Skeletal muscle tissue (tissue), 4 donors: ENCODE data around the gene FAAP100. TPM values are rescaled to one million over a fixed set of nuclear protein-coding genes. Genes with fewer than 3 reads are reported as not detected.

Source experiments
- H3K27ac ChIP-seq: one replicate; pipeline ENCODE4 v1.7.0; 2013; ENCODE audit warnings: mild to moderate bottlenecking, low read depth, low read length, inconsistent platforms
- H3K27me3 ChIP-seq, 3 donors: one replicate each; pipeline ENCODE4 v1.7.0; 2013; ENCODE audit warnings: low read length in 3 of 3; ENCODE audit not compliant: control insufficient read depth in 3 of 3, insufficient read depth in 3 of 3
- H3K36me3 ChIP-seq, 3 donors: one replicate each; pipeline ENCODE4 v1.7.0; 2013; ENCODE audit warnings: low read length in 3 of 3; ENCODE audit not compliant: control insufficient read depth in 3 of 3, insufficient read depth in 3 of 3
- H3K4me1 ChIP-seq, 3 donors: one replicate each; pipeline ENCODE4 v1.7.0; 2013; ENCODE audit warnings: low read length in 3 of 3, mild to moderate bottlenecking in 3 of 3; ENCODE audit not compliant: control insufficient read depth in 3 of 3, insufficient read depth in 3 of 3
- H3K4me3 ChIP-seq, 3 donors: one replicate each; pipeline ENCODE4 v1.7.0; 2013; ENCODE audit warnings: low read length in 3 of 3
- H3K9ac ChIP-seq, 3 donors: one replicate each; pipeline ENCODE4 v1.7.0; 2013; ENCODE audit warnings: low read length in 3 of 3, mild to moderate bottlenecking in 3 of 3, moderate library complexity in 2 of 3, low read depth in 1 of 3
- H3K9me3 ChIP-seq, 3 donors: one replicate each; pipeline ENCODE4 v1.7.0; 2013; ENCODE audit warnings: low read length in 3 of 3; ENCODE audit not compliant: control insufficient read depth in 3 of 3
- total RNA-seq: library from RNA; depleted of rRNA; stranded (reverse); fragments of >200 nt; gene quantifications from one replicate; pipeline ENCODE4 v1.2.3, GENCODE V29; 2014
- donor health status: Osteomylitis.

Gene FAAP100
- total RNA-seq, 1 donor from 2014 or later = 7.8 TPM

- H3K27ac ChIP-seq = peak overlapping the region; percentile 37
- peak overlapping the region; percentile 92 to 97 (median 94) for H3K4me3 ChIP-seq
- peaks cover 33 to 38% (median 35%) of the 10 kb centered on the region in 3 donors for H3K36me3 ChIP-seq
- H3K9me3 ChIP-seq = peaks cover 0 to 2% (median 0%) of the 10 kb centered on the region in 3 donors
- peak overlapping the region in 2 of 3 donors; percentile 93 for H3K9ac ChIP-seq
- peaks cover 18 to 35% (median 24%) of the 10 kb centered on the region in 3 donors for H3K4me1 ChIP-seq
- no peaks in the 10 kb centered on the region for H3K27me3 ChIP-seq
Measured at GRCh38 chr17:81508639-81509206, 43.4 kb downstream of the FAAP100 start.

DNA sequence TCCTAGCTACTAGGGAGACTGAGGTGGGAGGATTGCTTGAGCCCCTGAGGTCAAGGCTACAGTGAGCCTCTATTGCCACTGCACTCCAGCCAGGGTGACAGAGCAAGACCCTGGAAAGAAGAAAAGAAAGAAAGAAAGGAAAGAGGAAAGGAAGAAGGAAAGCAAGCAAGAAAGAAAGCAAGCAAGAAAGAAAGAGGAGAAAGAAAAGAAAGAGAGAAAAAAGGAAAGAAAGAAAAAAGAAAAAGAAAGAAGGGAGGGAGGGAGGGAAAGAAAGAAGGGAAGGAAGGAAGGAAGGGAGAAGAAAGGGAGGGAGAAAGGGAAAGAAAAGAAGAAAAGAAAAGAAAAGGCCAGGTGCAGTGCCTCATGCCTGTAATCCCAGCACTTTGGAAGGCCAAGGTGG lies 48.5 kb downstream of the FAAP100 start:
- no peak overlapping the region for H3K27ac ChIP-seq
- H3K4me3 ChIP-seq = no peak overlapping the region
- H3K36me3 ChIP-seq = peaks cover under 1 to 1% (median under 1%) of the 10 kb centered on the region in 3 donors
- H3K9me3 ChIP-seq = peaks cover 0 to 2% (median 0%) of the 10 kb centered on the region in 3 donors
- peaks cover 1 to 5% (median 2%) of the 10 kb centered on the region in 3 donors for H3K4me1 ChIP-seq
- H3K27me3 ChIP-seq = no peaks in the 10 kb centered on the region
- H3K9ac ChIP-seq = no peak overlapping the region

GRCh38 chr17:81502471-81503017 lies 49.6 kb downstream of the FAAP100 start:
- Histone ChIP-seq H3K27me3 (no peaks in the 10 kb centered on the region), H3K4me3 (no peak overlapping the region), H3K9ac (no peak overlapping the region), H3K4me1 (peaks cover 0 to 3% (median 0%) of the 10 kb centered on the region in 3 donors), H3K36me3 (no peaks in the 10 kb centered on the region), H3K27ac (no peak overlapping the region), H3K9me3 (no peaks in the 10 kb centered on the region)

- Histone ChIP-seq H3K9me3 (no peaks in the 10 kb centered on the region), H3K4me1 (peaks cover 0 to 3% (median 0%) of the 10 kb centered on the region in 3 donors), H3K4me3 (no peak overlapping the region), H3K27ac (no peak overlapping the region), H3K9ac (no peak overlapping the region), H3K27me3 (peaks cover 0 to under 1% (median 0%) of the 10 kb centered on the region in 3 donors), H3K36me3 (no peaks in the 10 kb centered on the region)
Measured at GRCh38 chr17:81500047-81500446, 52.1 kb downstream of the FAAP100 start.

DNA sequence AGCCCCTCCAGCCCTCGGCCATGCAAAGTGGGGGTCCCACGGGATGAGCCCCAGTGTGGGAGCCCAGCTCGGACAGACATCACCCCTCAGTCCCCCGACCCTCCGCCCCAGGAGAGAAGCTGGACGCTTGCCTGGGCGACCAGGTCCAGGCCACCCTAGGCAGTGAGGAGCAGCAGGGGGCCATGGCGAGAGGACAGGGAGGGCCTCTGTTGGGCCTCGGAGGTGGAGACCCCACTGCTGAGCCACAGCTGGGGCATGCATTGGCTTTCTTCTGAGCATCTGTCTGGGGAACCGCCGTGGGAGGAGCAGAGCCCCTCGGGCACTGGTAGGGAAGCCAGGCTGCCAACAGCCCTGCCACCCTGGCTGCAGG lies 52.6 kb downstream of the FAAP100 start:
- Histone ChIP-seq H3K4me3 (no peak overlapping the region), H3K27ac (no peak overlapping the region), H3K27me3 (peaks cover 0 to 5% (median 2%) of the 10 kb centered on the region in 3 donors), H3K9me3 (no peaks in the 10 kb centered on the region), H3K4me1 (peaks cover 0 to 3% (median 0%) of the 10 kb centered on the region in 3 donors), H3K36me3 (no peaks in the 10 kb centered on the region), H3K9ac (peak overlapping the region in 1 of 3 donors; percentile 3)

DNA sequence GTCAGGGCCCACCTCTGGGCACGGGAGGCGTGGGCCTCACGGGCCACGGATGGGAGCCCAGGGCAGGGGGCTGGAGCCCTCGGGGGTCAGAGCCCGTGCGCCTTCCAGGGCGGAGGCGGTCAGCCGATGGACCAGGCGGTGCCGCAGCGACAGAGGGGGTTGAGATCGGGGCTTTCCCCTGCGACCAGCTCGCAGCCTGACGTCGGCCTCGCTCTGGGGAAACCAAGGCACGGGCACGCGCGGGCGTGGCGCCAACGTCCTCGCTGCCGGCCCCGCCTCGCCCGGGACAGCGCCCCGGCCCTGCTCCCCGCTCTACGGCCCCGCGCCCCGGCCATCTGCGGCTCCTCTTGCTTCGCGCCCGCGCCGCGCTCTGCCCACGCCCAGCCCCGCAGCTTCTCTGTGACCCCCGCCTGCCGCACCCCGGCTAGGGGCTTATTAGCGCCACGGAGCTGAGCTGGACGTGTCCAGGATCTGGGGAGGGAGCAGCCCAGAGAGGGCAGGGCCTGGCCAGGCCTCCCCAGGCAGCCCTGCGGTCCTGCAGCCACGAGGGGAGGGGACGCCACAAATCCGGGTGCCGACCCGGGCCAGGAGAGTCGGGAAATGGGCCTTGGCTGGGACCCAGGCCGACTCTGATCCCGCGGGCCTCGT lies 53.1 kb downstream of the FAAP100 start:
- H3K9me3 ChIP-seq = no peaks in the 10 kb centered on the region
- H3K27ac ChIP-seq = no peak overlapping the region
- peaks cover 0 to 3% (median 0%) of the 10 kb centered on the region in 3 donors for H3K4me1 ChIP-seq
- H3K36me3 ChIP-seq = no peaks in the 10 kb centered on the region
- H3K27me3 ChIP-seq = peaks cover 0 to 7% (median 6%) of the 10 kb centered on the region in 3 donors
- peak overlapping the region in 1 of 3 donors; percentile 8 for H3K9ac ChIP-seq
- no peak overlapping the region for H3K4me3 ChIP-seq

DNA sequence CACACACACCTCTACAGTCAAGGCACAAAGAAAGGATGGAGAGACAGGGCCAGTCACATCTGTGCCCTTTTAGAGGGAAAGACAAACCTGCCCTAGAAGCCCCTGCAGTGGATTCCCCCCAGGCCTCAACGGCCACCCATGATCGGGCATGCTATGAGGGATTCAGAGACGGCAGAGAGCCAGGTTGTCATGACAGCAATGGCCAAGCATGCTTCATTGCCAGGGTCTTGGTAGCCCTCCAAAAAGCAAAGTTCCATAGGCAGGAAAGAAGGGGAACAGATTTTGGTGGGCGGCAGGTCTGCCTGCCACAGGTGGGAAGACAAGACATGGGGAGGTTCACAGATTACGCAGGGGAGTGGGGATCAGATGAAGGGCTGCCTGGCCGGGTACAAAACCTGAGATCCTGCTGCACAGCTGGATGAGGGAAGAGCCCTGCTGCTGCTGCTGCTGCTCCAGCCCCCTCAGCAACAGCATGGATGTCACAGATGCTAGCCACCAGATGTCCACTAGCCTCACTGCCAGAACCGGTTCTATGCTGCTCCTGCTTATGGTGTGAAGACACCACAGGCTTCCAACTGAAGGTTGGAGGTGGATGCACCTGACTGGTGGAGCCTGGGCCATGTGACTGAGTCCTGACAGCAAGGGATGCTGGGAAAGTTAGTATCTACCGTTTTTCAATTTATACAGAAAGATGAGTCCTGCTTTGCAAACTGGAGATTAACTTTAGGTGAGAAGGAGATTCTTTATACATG lies 57.4 kb downstream of the FAAP100 start:
- Histone ChIP-seq H3K27me3 (peaks cover 11 to 23% (median 14%) of the 10 kb centered on the region in 3 donors), H3K27ac (no peak overlapping the region), H3K9me3 (no peaks in the 10 kb centered on the region), H3K36me3 (no peaks in the 10 kb centered on the region), H3K4me1 (peaks cover 0 to 5% (median 0%) of the 10 kb centered on the region in 3 donors), H3K4me3 (no peak overlapping the region), H3K9ac (no peak overlapping the region)

DNA sequence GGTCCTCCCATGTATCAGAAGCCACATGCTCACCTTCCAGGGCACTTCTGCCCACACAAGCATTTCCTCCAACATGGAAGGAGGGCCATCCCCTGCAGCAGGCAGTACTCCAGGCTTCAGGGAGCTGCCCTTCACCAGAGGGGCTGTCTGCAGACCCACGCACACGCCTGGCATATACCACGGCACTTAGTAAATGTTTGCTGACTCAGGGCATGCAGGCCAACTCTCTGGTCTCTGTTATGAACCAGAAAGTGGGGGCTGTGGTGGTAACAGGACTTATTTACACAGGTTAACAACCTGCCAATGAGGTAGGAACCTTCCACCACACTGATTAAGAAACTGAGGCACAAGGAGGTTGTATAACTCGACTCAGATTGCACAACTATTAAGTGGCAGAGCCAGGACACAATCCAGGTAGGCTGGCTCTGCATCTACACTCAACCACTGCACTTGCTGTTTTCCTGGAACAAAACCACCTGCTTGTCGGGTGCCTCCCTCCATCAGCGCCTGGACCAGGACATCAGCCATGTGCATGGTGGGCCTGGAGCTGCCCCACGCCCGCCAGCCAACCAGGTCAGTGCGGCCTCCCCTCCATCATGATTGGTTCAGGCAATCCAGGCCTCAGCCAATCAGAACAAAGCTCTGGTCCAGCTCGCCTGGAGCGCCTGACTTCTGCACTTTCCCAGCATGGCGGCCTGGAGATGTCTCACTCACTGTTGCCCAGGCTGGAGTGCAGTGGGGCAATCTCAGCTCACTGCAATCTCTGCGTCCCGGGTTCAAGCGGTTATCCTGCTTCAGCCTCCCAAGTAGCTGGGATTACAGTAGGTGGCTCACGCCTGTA lies 58.7 kb downstream of the FAAP100 start:
- Histone ChIP-seq H3K9me3 (no peaks in the 10 kb centered on the region), H3K9ac (no peak overlapping the region), H3K27ac (no peak overlapping the region), H3K27me3 (peaks cover 11 to 23% (median 17%) of the 10 kb centered on the region in 3 donors), H3K36me3 (no peaks in the 10 kb centered on the region), H3K4me3 (no peak overlapping the region), H3K4me1 (peaks cover 0 to 8% (median 3%) of the 10 kb centered on the region in 3 donors)

GRCh38 chr17:81492706-81493105 lies 59.4 kb downstream of the FAAP100 start:
- Histone ChIP-seq H3K4me1 (peaks cover 0 to 9% (median 4%) of the 10 kb centered on the region in 3 donors), H3K9me3 (no peaks in the 10 kb centered on the region), H3K4me3 (no peak overlapping the region), H3K27me3 (peaks cover 11 to 23% (median 17%) of the 10 kb centered on the region in 3 donors), H3K27ac (no peak overlapping the region), H3K9ac (no peak overlapping the region), H3K36me3 (no peaks in the 10 kb centered on the region)
